Smooth muscle cell (in vitro differentiated cells): ENCODE data around the gene ZKSCAN1. TPM values are rescaled to one million over a fixed set of nuclear protein-coding genes. Genes with fewer than 3 reads are reported as not detected.

Experiments used
- DNase-seq: peaks from one replicate; lab custom pipeline; 2025; ENCODE audit not compliant: unreplicated experiment; lab: John Stamatoyannopoulos, UW
- H2AFZ ChIP-seq: fragments of 200-600 bp; sonication (generic); 2 replicates; pipeline ENCODE4 v1.6.0; 2016; ENCODE audit warnings: antibody characterized with exemption, low read depth, mild to moderate bottlenecking
- H3F3A ChIP-seq: fragments of 200-600 bp; sonication (generic); 2 replicates; pipeline ENCODE4 v1.6.0; 2017; ENCODE audit warnings: antibody characterized with exemption, low read depth
- H3K27ac ChIP-seq: fragments of 200-600 bp; sonication (generic); 2 replicates; pipeline ENCODE4 v1.5.1; 2016; ENCODE audit warnings: low read depth, mild to moderate bottlenecking
- H3K27me3 ChIP-seq: fragments of 200-600 bp; sonication (generic); 2 replicates; pipeline ENCODE4 v1.6.1; 2016; ENCODE audit warnings: low read depth, mild to moderate bottlenecking
- H3K36me3 ChIP-seq: fragments of 200-600 bp; sonication (generic); 2 replicates; pipeline ENCODE4 v1.5.1; 2016; ENCODE audit warnings: low read depth
- H3K4me1 ChIP-seq: fragments of 200-600 bp; sonication (generic); 2 replicates; pipeline ENCODE4 v1.5.1; 2016; ENCODE audit warnings: low read depth
- H3K4me2 ChIP-seq: fragments of 200-600 bp; sonication (generic); 2 replicates; pipeline ENCODE4 v1.6.0; 2016; ENCODE audit warnings: mild to moderate bottlenecking
- H3K4me3 ChIP-seq: fragments of 200-600 bp; sonication (generic); 2 replicates; pipeline ENCODE4 v1.5.1; 2016; ENCODE audit warnings: mild to moderate bottlenecking
- H3K79me2 ChIP-seq: fragments of 200-600 bp; sonication (generic); 2 replicates; pipeline ENCODE4 v1.6.0; 2016; ENCODE audit warnings: low read depth, mild to moderate bottlenecking
- H3K9ac ChIP-seq: fragments of 200-600 bp; sonication (generic); 2 replicates; pipeline ENCODE4 v1.6.0; 2016; ENCODE audit warnings: low read depth
- H3K9me3 ChIP-seq: fragments of 200-600 bp; sonication (generic); replicated peaks from 2 replicates; pipeline ENCODE4 v1.5.1; 2016; ENCODE audit warnings: low read depth
- H4K20me1 ChIP-seq: fragments of 200-600 bp; sonication (generic); 2 replicates; pipeline ENCODE4 v1.6.0; 2016; ENCODE audit warnings: low read depth
- CTCF ChIP-seq: fragments of 200-600 bp; sonication (generic); IDR thresholded peaks from 2 replicates; pipeline ENCODE4 v1.5.1; 2017; ENCODE audit warnings: borderline replicate concordance, mild to moderate bottlenecking, antibody characterized with exemption; ENCODE audit not compliant: insufficient read depth, poor library complexity, severe bottlenecking
- WGBS: methylation state at CpG from one replicate; pipeline ENCODE4 v1.1.7; 2016; ENCODE audit warnings: low lambda C conversion rate; 5-methylcytosine and 5-hydroxymethylcytosine counted together
- polyA plus RNA-seq: library from polyadenylated mRNA; unstranded; fragments of >200 nt; fragmentation: Nextera tagmentation; extraction: Ambion mirVana; gene quantifications from 2 replicates; pipeline ENCODE4 v1.2.1, GENCODE V29; 2016
- total RNA-seq: library from RNA; depleted of rRNA; stranded (reverse); fragments of >200 nt; gene quantifications from 2 replicates; pipeline ENCODE4 v1.2.3, GENCODE V29; 2014

Gene ZKSCAN1
- total and polyA plus RNA-seq, 2 experiments from 2014 or later, result 26.0 to 43.9 TPM

- 4% methylated on average over 47 of the region's 47 CpGs for WGBS
- no peaks in the 10 kb centered on the region for H3K36me3 ChIP-seq
- peak within 1 kb of the TSS; percentile 91 for H3K27ac ChIP-seq
- TF ChIP-seq CTCF, result no peak
- H3K9ac ChIP-seq, result peak within 1 kb of the TSS; percentile 88
- peaks cover 7% of the 10 kb centered on the region for H3K4me1 ChIP-seq
- H2AFZ ChIP-seq, result peak within 1 kb of the TSS; percentile 89
- peak within 1 kb of the TSS; percentile 87 for H3K4me2 ChIP-seq
- peak within 1 kb of the TSS; percentile 88 for H3K4me3 ChIP-seq
- peaks cover 5% of the 10 kb centered on the region for H3F3A ChIP-seq
- DNase-seq, result peak; percentile 54
- no peaks in the 10 kb centered on the region for H3K9me3 ChIP-seq
- H3K79me2 ChIP-seq, result peaks cover 35% of the 10 kb centered on the region
- no peaks in the 10 kb centered on the region for H3K27me3 ChIP-seq
- no peaks in the 10 kb centered on the region for H4K20me1 ChIP-seq
Measured at GRCh38 chr7:100049441-100050291, 34.3 kb downstream of the ZKSCAN1 start, which contains the start of gene ZSCAN21. TSS of gene ZSCAN21 (plus strand) at chr7:100049774. CDS start at chr7:100057007, 7,233 bp downstream.

- Histone ChIP-seq H3K9me3 (no peaks in the 10 kb centered on the region), H4K20me1 (no peaks in the 10 kb centered on the region), H3K36me3 (no peaks in the 10 kb centered on the region), H3K27me3 (no peaks in the 10 kb centered on the region), H3F3A (peaks cover 5% of the 10 kb centered on the region), H3K4me2 (no peak overlapping the region), H3K79me2 (peaks cover 35% of the 10 kb centered on the region), H3K9ac (no peak overlapping the region), H3K27ac (no peak overlapping the region), H3K4me3 (no peak overlapping the region), H2AFZ (no peak overlapping the region), H3K4me1 (peaks cover 7% of the 10 kb centered on the region)
- 93% methylated on average over 3 of the region's 3 CpGs for WGBS
- DNase-seq, result no peak
- TF ChIP-seq CTCF, result no peak
Measured at GRCh38 chr7:100051611-100052010, 36.2 kb downstream of the ZKSCAN1 start.

GRCh38 chr7:100053215-100053614, 37.8 kb downstream of the ZKSCAN1 start:
- WGBS, result 88% methylated on average over 3 of the region's 3 CpGs
- no peak for TF ChIP-seq CTCF

More at GRCh38 chr7:100053215-100053614, 37.8 kb downstream of the ZKSCAN1 start:
- Histone ChIP-seq H3K4me1 (peaks cover 7% of the 10 kb centered on the region), H3K27ac (no peak overlapping the region), H3F3A (peaks cover 1% of the 10 kb centered on the region), H2AFZ (no peak overlapping the region), H3K27me3 (no peaks in the 10 kb centered on the region), H3K4me3 (no peak overlapping the region), H3K4me2 (no peak overlapping the region), H3K79me2 (peaks cover 35% of the 10 kb centered on the region), H3K9me3 (no peaks in the 10 kb centered on the region), H4K20me1 (no peaks in the 10 kb centered on the region), H3K36me3 (peaks cover 7% of the 10 kb centered on the region), H3K9ac (no peak overlapping the region)
- DNase-seq, result no peak
